HUDEP-2 (cell line): ENCODE results near the gene MAP2.

Experiments
- DNase-seq, 76 experiments: peaks; one replicate each; lab custom pipeline; 2025; ENCODE audit not compliant: unreplicated experiment in 76 of 76; lab: John Stamatoyannopoulos, UW

Gene MAP2

GRCh38 chr2:209694748-209695147, 270.9 kb downstream of the MAP2 start:
- DNase-seq = no peak

- no peak for DNase-seq
Observed at GRCh38 chr2:209696836-209697711, 273.2 kb downstream of the MAP2 start.

- no peak for DNase-seq
Observed at GRCh38 chr2:209702775-209703174, 278.9 kb downstream of the MAP2 start.

GRCh38 chr2:209713219-209713618, 289.4 kb downstream of the MAP2 start:
- DNase-seq = no peak

- DNase-seq = no peak
Observed at GRCh38 chr2:209719034-209719433, 295.2 kb downstream of the MAP2 start.

- no peak for DNase-seq
Observed at GRCh38 chr2:209721497-209721896, 297.6 kb downstream of the MAP2 start.

- DNase-seq = no peak
Observed at GRCh38 chr2:209726311-209726710, 302.5 kb downstream of the MAP2 start.

GRCh38 chr2:209727077-209727476, 303.2 kb downstream of the MAP2 start:
- DNase-seq = no peak

- no peak for DNase-seq
Observed at GRCh38 chr2:209734805-209735204, 311.0 kb downstream of the MAP2 start.

GRCh38 chr2:209741953-209742352, 318.1 kb downstream of the MAP2 start:
- DNase-seq = no peak

GRCh38 chr2:209753020-209753419, 329.2 kb downstream of the MAP2 start:
- DNase-seq = no peak

GRCh38 chr2:209757163-209757562, 333.3 kb downstream of the MAP2 start:
- DNase-seq = no peak

- no peak for DNase-seq
Observed at GRCh38 chr2:209761566-209761965, 337.7 kb downstream of the MAP2 start.

GRCh38 chr2:209762563-209762962, 338.7 kb downstream of the MAP2 start:
- DNase-seq = no peak

GRCh38 chr2:209763106-209763505, 339.3 kb downstream of the MAP2 start:
- no peak for DNase-seq

GRCh38 chr2:209766613-209767012, 342.8 kb downstream of the MAP2 start:
- no peak for DNase-seq

GRCh38 chr2:209767316-209767715, 343.5 kb downstream of the MAP2 start:
- DNase-seq = no peak

GRCh38 chr2:209768557-209768956, 344.7 kb downstream of the MAP2 start:
- no peak for DNase-seq

- DNase-seq = peak in 27 of 76 experiments; percentile 0 to 35 (median 8)
Observed at GRCh38 chr2:209771474-209772289, 347.8 kb downstream of the MAP2 start, which contains the start of gene UNC80. Gene UNC80 (plus strand): TSS chr2:209771832. CDS start chr2:209772073, 241 bp downstream.

GRCh38 chr2:209772290-209772685, 348.4 kb downstream of the MAP2 start:
- no peak for DNase-seq

- DNase-seq = no peak
Observed at GRCh38 chr2:209773377-209773776, 349.5 kb downstream of the MAP2 start.
